GM11168 (cell line): Measurements from ENCODE around the gene CASKIN2.

Source experiments
- in situ Hi-C: fragments of 300-500 bp; cut with MboI; formaldehyde crosslinking; loops from one replicate; pipeline ENCODE4 v1.12.0; 2022; ENCODE audit warnings: low sequenced_read_pairs; ENCODE audit not compliant: unreplicated experiment

The CASKIN2 gene

GRCh38 chr17:75450270-75450669 is 65.1 kb downstream of the CASKIN2 start:
- in situ Hi-C loops, result no loop called here
